Endothelial cell of umbilical vein (primary cell): ENCODE results near the gene ABHD8. TPM values are rescaled to one million over a fixed set of nuclear protein-coding genes. Genes with fewer than 3 reads are reported as not detected.

Source experiments
- BruUV-seq: library from RNA; stranded (reverse); fragments of 400-500 nt; replicated peaks from 2 replicates; lab custom pipeline; 2021; lab: Mats Ljungman, UMichigan
- CTCF ChIA-PET: fragments of 300-600, 350-600 bp; sonication (Branson Sonifier 250); formaldehyde crosslinking; loops from one replicate; lab custom pipeline; 2021; ENCODE audit warnings: antibody characterized with exemption, inconsistent platforms; lab: Charles Lee
- POLR2A ChIA-PET: fragments of 300-600, 350-600 bp; sonication (Branson Sonifier 250); formaldehyde crosslinking; loops from one replicate; lab custom pipeline; 2021; ENCODE audit warnings: antibody characterized with exemption, inconsistent platforms; lab: Charles Lee
- DNase-seq: peaks from one replicate; pipeline ENCODE4 v3.0.0-alpha.2; 2011; ENCODE audit warnings: low read depth, low spot score
- FAIRE-seq: peaks from 2 replicates; lab custom pipeline; 2011; peaks lifted over from hg19 to GRCh38; lab: Jason Lieb, UNC
- H2AFZ ChIP-seq: 2 replicates; pipeline ENCODE4 v1.6.0; 2012; ENCODE audit warnings: low read depth, low read length, control low read depth, inconsistent platforms
- H3K27ac ChIP-seq: 2 replicates; pipeline ENCODE4 v1.5.1; 2011; ENCODE audit warnings: low read depth, mild to moderate bottlenecking, control low read depth, low read length, moderate library complexity; ENCODE audit not compliant: insufficient read depth
- H3K27me3 ChIP-seq, 2 experiments: 2 replicates each; pipeline versions ENCODE4 v1.6.0 to v1.6.1; 2011; ENCODE audit warnings: low read length in 2 of 2, mixed read lengths in 1 of 2; ENCODE audit not compliant: control insufficient read depth in 2 of 2, insufficient read depth in 2 of 2
- H3K36me3 ChIP-seq, 2 experiments: 2 replicates in 1 of 2; 3 replicates in 1 of 2; pipeline ENCODE4 v1.5.1; 2011; ENCODE audit warnings: low read length in 2 of 2, mild to moderate bottlenecking in 1 of 2, moderate library complexity in 1 of 2; ENCODE audit not compliant: control insufficient read depth in 2 of 2, insufficient read depth in 2 of 2; ENCODE audit errors: extremely low read depth in 1 of 2
- H3K4me1 ChIP-seq: 3 replicates; pipeline ENCODE4 v1.5.1; 2011; ENCODE audit warnings: mild to moderate bottlenecking, low read length; ENCODE audit not compliant: control insufficient read depth, insufficient read depth; ENCODE audit errors: extremely low read depth
- H3K4me2 ChIP-seq: 2 replicates; pipeline ENCODE4 v1.6.1; 2011; ENCODE audit warnings: low read length, control low read depth, mixed read lengths; ENCODE audit not compliant: insufficient read depth
- H3K4me3 ChIP-seq, 3 experiments: fragments of 200-600 bp in 1 of 3; sonication (generic), shearing (Covaris generic) in 1 of 3; replicated peaks in 1 of 3; 2 replicates each; pipeline ENCODE4 v1.5.1; 2011 to 2016; ENCODE audit warnings: control low read depth in 3 of 3, low read length in 3 of 3, mild to moderate bottlenecking in 2 of 3, inconsistent platforms in 1 of 3, low read depth in 1 of 3, moderate library complexity in 1 of 3; ENCODE audit not compliant: insufficient read depth in 1 of 3
- H3K79me2 ChIP-seq: 2 replicates; pipeline ENCODE4 v1.6.0; 2012; ENCODE audit warnings: low read length, inconsistent platforms; ENCODE audit not compliant: control insufficient read depth, insufficient read depth
- H3K9ac ChIP-seq: replicated peaks from 2 replicates; pipeline ENCODE3; 2011; ENCODE audit warnings: low read length, control low read depth; ENCODE audit not compliant: insufficient read depth; ENCODE audit errors: extremely low read depth
- H3K9me1 ChIP-seq: replicated peaks from 3 replicates; pipeline ENCODE4 v1.6.0; 2011; ENCODE audit warnings: mild to moderate bottlenecking, low read length; ENCODE audit not compliant: control insufficient read depth, insufficient read depth; ENCODE audit errors: extremely low read depth
- H3K9me3 ChIP-seq: replicated peaks from 2 replicates; pipeline ENCODE4 v1.5.1; 2012; ENCODE audit warnings: low read length, inconsistent platforms; ENCODE audit not compliant: control insufficient read depth, insufficient read depth
- H4K20me1 ChIP-seq: replicated peaks from 2 replicates; pipeline ENCODE3; 2011; ENCODE audit warnings: mild to moderate bottlenecking, low read length; ENCODE audit not compliant: control insufficient read depth, insufficient read depth; ENCODE audit errors: extremely low read depth
- EZH2 ChIP-seq: IDR thresholded peaks from 2 replicates; pipeline ENCODE4 v1.6.1; 2012; ENCODE audit warnings: borderline replicate concordance, low read depth, mild to moderate bottlenecking, moderate library complexity, low read length, inconsistent platforms; ENCODE audit not compliant: severe bottlenecking
- FOS ChIP-seq: IDR thresholded peaks from 2 replicates; pipeline ENCODE4 v1.6.1; 2011; ENCODE audit warnings: mild to moderate bottlenecking, low read length, moderate library complexity, borderline replicate concordance; ENCODE audit not compliant: insufficient read depth
- GATA2 ChIP-seq: IDR thresholded peaks from 2 replicates; pipeline ENCODE4 v1.7.0; 2011; ENCODE audit warnings: low read depth, mild to moderate bottlenecking, moderate library complexity, mixed read lengths, low read length; ENCODE audit not compliant: insufficient read length, insufficient read depth
- JUN ChIP-seq: IDR thresholded peaks from 2 replicates; pipeline ENCODE4 v1.6.1; 2011; ENCODE audit warnings: borderline replicate concordance, low read depth; ENCODE audit not compliant: insufficient read length, insufficient read depth
- MYC ChIP-seq: IDR thresholded peaks from one replicate; pipeline ENCODE4 v1.6.1; 2011; ENCODE audit warnings: mild to moderate bottlenecking, low read depth, low read length
- POLR2A ChIP-seq: IDR thresholded peaks from 2 replicates; pipeline ENCODE4 v1.6.1; 2012; ENCODE audit warnings: low read depth, mild to moderate bottlenecking, control low read depth, low read length
- POLR2AphosphoS5 ChIP-seq: IDR thresholded peaks from 2 replicates; pipeline ENCODE4 v1.6.1; 2012; ENCODE audit warnings: low read depth, mild to moderate bottlenecking, control low read depth, low read length, moderate library complexity; ENCODE audit not compliant: insufficient read depth
- dilution Hi-C: fragments of 300-500 bp; cut with MboI; formaldehyde crosslinking; loops from one replicate; pipeline ENCODE4 v1.15.0; 2019; ENCODE audit warnings: low sequenced_read_pairs; ENCODE audit not compliant: extremely low pct_ligation_motif_present
- intact Hi-C: fragments of 100-400 bp; cut with micrococcal nuclease; formaldehyde crosslinking; loops from one replicate; pipeline ENCODE4 v1.10.0; 2022
- polyA plus RNA-seq, 4 experiments: library from polyadenylated mRNA; depleted of rRNA in 3 of 4; stranded (reverse) in 3 of 4; unstranded in 1 of 4; fragments of >200 nt; gene quantifications; 2 replicates each; pipeline versions ENCODE4 v1.2.1 to v1.2.3, GENCODE V29; 2011 to 2012; ENCODE audit warnings: missing spikeins in 1 of 4
- total RNA-seq: library from RNA; stranded (reverse); gene quantifications from 2 replicates; pipeline ENCODE4 v1.2.3, GENCODE V29; 2021
- TF ChIP-seq, protein P1 (sequence below): IDR thresholded peaks from 2 replicates; pipeline ENCODE4 v1.6.1; 2011; ENCODE audit not compliant: insufficient read depth, insufficient read length
- TF ChIP-seq, protein P2 (sequence below), 2 donors: IDR thresholded peaks; 1 replicate in 1 of 2; 2 replicates in 1 of 2; pipeline ENCODE4 v1.5.1; 2011; ENCODE audit warnings: low read length in 2 of 2, mild to moderate bottlenecking in 2 of 2, moderate library complexity in 2 of 2, control low read depth in 1 of 2, inconsistent platforms in 1 of 2, low read depth in 1 of 2; ENCODE audit not compliant: insufficient read depth in 1 of 2; ENCODE audit errors: extremely low read depth in 1 of 2

Gene ABHD8
- total and polyA plus RNA-seq, 2 donors (not counting 3 experiments of a cell fraction or from before 2014, with no cell fraction given) = 5.9 to 8.7 TPM

DNA sequence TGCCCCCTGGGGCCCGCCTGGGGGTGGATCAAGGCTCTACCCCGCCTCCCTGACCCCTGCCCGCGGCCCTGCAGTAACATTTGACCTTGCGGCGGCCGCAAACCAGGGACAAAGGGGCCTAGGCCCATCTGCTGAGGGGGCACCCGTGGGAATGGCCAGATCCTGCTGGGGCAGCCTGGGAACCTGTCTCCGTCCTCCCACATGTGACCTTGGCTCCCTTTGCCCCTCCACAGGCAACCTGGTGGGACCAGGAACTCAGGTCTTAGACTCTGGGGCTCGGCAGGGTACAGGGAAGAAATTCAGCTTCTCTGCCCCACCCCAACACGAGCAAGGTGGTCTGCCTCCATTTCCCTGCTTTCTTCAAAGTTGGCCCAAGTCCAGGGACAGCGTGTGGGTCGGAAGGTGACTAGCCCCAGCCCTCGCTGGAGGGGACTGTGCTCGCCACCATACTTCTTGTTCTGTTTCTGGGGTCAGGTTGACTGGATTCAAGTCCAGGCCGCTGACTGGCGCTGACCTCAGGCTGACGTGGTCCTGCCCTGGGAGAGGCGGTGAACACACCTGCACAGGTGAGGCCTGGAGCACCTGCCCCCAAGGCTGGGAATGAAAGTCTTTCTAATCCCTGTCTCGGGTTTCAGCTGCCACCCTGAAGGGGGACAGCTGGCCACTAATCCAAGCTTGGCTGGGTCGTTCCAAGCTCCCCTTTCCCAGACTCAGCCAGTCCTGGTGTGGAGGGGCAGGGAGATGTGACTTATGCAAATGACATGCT is 55.0 kb downstream of the ABHD8 start:
- POLR2A ChIA-PET = no interaction called here
- dilution Hi-C loops = no loop called here

More for the DNA sequence above, 55.0 kb downstream of the ABHD8 start:
- Histone ChIP-seq H2AFZ (no peak overlapping the region), H3K79me2 (peaks cover 19% of the 10 kb centered on the region), H3K4me3 (no peak overlapping the region), H3K36me3 (peaks cover 0 to 15% of the 10 kb centered on the region in 2 experiments), H3K9ac (no peak overlapping the region), H3K4me2 (no peak overlapping the region), H4K20me1 (no peaks in the 10 kb centered on the region), H3K27ac (no peak overlapping the region), H3K9me1 (no peaks in the 10 kb centered on the region), H3K4me1 (peaks cover 28% of the 10 kb centered on the region), H3K27me3 (no peaks in the 10 kb centered on the region), H3K9me3 (no peaks in the 10 kb centered on the region)
- no TSS peak for BruUV-seq
- CTCF ChIA-PET = interaction anchor here (0.6 to 4.4 kb wide), 3 partner anchors 12 to 519 kb away, joined by 3 to 28 read pairs (median 5); no protein-coding TSS in a partner anchor
- DNase-seq (no peak), FAIRE-seq (no peak)
- no peak for TF ChIP-seq GATA2
- TF ChIP-seq, protein P1, sequence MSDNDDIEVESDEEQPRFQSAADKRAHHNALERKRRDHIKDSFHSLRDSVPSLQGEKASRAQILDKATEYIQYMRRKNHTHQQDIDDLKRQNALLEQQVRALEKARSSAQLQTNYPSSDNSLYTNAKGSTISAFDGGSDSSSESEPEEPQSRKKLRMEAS = no peak
- TF ChIP-seq FOS = no peak
- TF ChIP-seq POLR2A = no peak
- no peak for TF ChIP-seq MYC
- no peak for TF ChIP-seq EZH2
- no peak for TF ChIP-seq POLR2AphosphoS5
- no peak for TF ChIP-seq JUN
- TF ChIP-seq, protein P2, sequence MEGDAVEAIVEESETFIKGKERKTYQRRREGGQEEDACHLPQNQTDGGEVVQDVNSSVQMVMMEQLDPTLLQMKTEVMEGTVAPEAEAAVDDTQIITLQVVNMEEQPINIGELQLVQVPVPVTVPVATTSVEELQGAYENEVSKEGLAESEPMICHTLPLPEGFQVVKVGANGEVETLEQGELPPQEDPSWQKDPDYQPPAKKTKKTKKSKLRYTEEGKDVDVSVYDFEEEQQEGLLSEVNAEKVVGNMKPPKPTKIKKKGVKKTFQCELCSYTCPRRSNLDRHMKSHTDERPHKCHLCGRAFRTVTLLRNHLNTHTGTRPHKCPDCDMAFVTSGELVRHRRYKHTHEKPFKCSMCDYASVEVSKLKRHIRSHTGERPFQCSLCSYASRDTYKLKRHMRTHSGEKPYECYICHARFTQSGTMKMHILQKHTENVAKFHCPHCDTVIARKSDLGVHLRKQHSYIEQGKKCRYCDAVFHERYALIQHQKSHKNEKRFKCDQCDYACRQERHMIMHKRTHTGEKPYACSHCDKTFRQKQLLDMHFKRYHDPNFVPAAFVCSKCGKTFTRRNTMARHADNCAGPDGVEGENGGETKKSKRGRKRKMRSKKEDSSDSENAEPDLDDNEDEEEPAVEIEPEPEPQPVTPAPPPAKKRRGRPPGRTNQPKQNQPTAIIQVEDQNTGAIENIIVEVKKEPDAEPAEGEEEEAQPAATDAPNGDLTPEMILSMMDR (IDR thresholded peaks at IDR 0.05; ENCODE audit: extremely low read depth in 1 of 2, insufficient read depth in 1 of 2, low read depth in 1 of 2, low read length in 2 of 2) = no peak
- intact Hi-C loops = no loop called here
